K562 (cell line): ENCODE results near the gene XPNPEP3. TPM values are rescaled to one million over a fixed set of nuclear protein-coding genes. Genes with fewer than 3 reads are reported as not detected.

Experiments
- ARID3A ChIP-seq: IDR thresholded peaks from 2 replicates; pipeline ENCODE4 v1.6.1; 2012; ENCODE audit warnings: low read depth, low read length, improper control_type of control experiment, borderline replicate concordance
- BRD4 ChIP-seq: fragments of 200-600 bp; sonication (generic); IDR thresholded peaks from 2 replicates; pipeline ENCODE4 v1.6.1; 2017; ENCODE audit warnings: inconsistent platforms
- BRF1 ChIP-seq: IDR thresholded peaks from 3 replicates; pipeline ENCODE4 v1.6.1; 2011; ENCODE audit warnings: borderline replicate concordance, mild to moderate bottlenecking; ENCODE audit not compliant: insufficient read length; ENCODE audit errors: extremely low read depth
- CBX2 ChIP-seq: fragments of 200-600 bp; sonication (generic); IDR thresholded peaks from one replicate; pipeline ENCODE4 v1.6.1; 2012; ENCODE audit warnings: mild to moderate bottlenecking, low read length, inconsistent platforms; ENCODE audit not compliant: insufficient read depth, poor library complexity, severe bottlenecking
- CEBPZ ChIP-seq: fragments of 150-350 bp; IDR thresholded peaks from 2 replicates; pipeline ENCODE4 v1.6.1; 2014; ENCODE audit warnings: low read depth, mild to moderate bottlenecking, low read length, borderline replicate concordance
- E2F3 ChIP-seq: fragments of 250-450 bp; sonication (Bioruptor Pico); IDR thresholded peaks from 2 replicates; pipeline ENCODE4 v1.4.0; 2020; ENCODE audit warnings: mild to moderate bottlenecking
- EZH2 ChIP-seq: IDR thresholded peaks from 2 replicates; pipeline ENCODE4 v1.6.1; 2012; ENCODE audit warnings: low read depth, mild to moderate bottlenecking, inconsistent platforms, low read length, borderline replicate concordance
- FOSL1 ChIP-seq: fragments of 200-800 bp; sonication (Bioruptor generic); conservative IDR thresholded peaks from 2 replicates; pipeline ENCODE4 v1.6.1; 2016; ENCODE audit warnings: missing genetic modification characterization, missing compliant biosample characterization
- HNRNPLL ChIP-seq: fragments of 200-400 bp; formaldehyde crosslinking; IDR thresholded peaks from 2 replicates; pipeline ENCODE4 v1.6.1; 2017; ENCODE audit warnings: low read length, low read depth, mild to moderate bottlenecking; ENCODE audit not compliant: poor library complexity, severe bottlenecking
- IRF1 ChIP-seq: sonication (generic); formaldehyde crosslinking; IDR thresholded peaks from 2 replicates; pipeline ENCODE4 v1.8.0; 2022; ENCODE audit warnings: missing genetic modification reagents, mild to moderate bottlenecking, borderline replicate concordance
- MBD2 ChIP-seq: sonication (generic); IDR thresholded peaks from 2 replicates; pipeline ENCODE4 v1.6.1; 2016; ENCODE audit warnings: low read depth, borderline replicate concordance
- MCM2 ChIP-seq: fragments of 450-650 bp; IDR thresholded peaks from 2 replicates; pipeline ENCODE4 v1.6.1; 2017; ENCODE audit warnings: low read depth, mild to moderate bottlenecking
- MITF ChIP-seq: IDR thresholded peaks from 2 replicates; pipeline ENCODE4 v1.6.1; 2014; ENCODE audit warnings: antibody characterized with exemption
- NCOA4 ChIP-seq: fragments of 450-650 bp; IDR thresholded peaks from 2 replicates; pipeline ENCODE4 v1.6.1; 2018; ENCODE audit warnings: mild to moderate bottlenecking; ENCODE audit not compliant: partially characterized antibody
- NFXL1 ChIP-seq: fragments of 450-650 bp; formaldehyde crosslinking; IDR thresholded peaks from 2 replicates; pipeline ENCODE4 v1.4.0; 2021; ENCODE audit warnings: mild to moderate bottlenecking
- PML ChIP-seq: IDR thresholded peaks from 2 replicates; pipeline ENCODE4 v1.6.1; 2012; ENCODE audit warnings: low read length, inconsistent platforms
- THRB ChIP-seq: fragments of 450-650 bp; formaldehyde crosslinking; conservative IDR thresholded peaks from 2 replicates; pipeline ENCODE4 v1.4.0; 2022; ENCODE audit warnings: mild to moderate bottlenecking, missing genetic modification characterization
- ZNF740 ChIP-seq, 3 experiments: fragments of 200-800 bp in 1 of 3; sonication (Bioruptor generic) in 1 of 3; sonication (generic) in 1 of 3; formaldehyde crosslinking in 1 of 3; IDR thresholded peaks; 2 replicates each; pipeline versions ENCODE4 v1.6.1 to v1.8.0; 2016 to 2022; ENCODE audit warnings: mild to moderate bottlenecking in 2 of 3, missing compliant biosample characterization in 2 of 3, missing genetic modification characterization in 2 of 3, missing genetic modification reagents in 1 of 3
- polyA plus RNA-seq, 8 experiments: library from polyadenylated mRNA; depleted of rRNA in 4 of 8; stranded (reverse) in 5 of 8; unstranded in 3 of 8; fragments of >200 nt; fragmentation: Nextera tagmentation in 2 of 8; fragmentation: Illumina TruSeq in 1 of 8; extraction: Ambion mirVana in 2 of 8; extraction: Trizol in 1 of 8; gene quantifications; 2 replicates each; pipeline versions ENCODE4 v1.2.1 to v1.2.3, GENCODE V29; 2011 to 2014; ENCODE audit warnings: inconsistent platforms in 1 of 8, missing spikeins in 1 of 8
- total RNA-seq, 7 experiments: library from RNA; depleted of rRNA in 6 of 7; stranded (reverse); fragments of >200 nt in 6 of 7; fragmentation: Illumina TruSeq in 2 of 7; extraction: Trizol in 2 of 7; gene quantifications; 2 replicates each; pipeline versions ENCODE4 v1.2.1 to v1.2.3, GENCODE V29; 2011 to 2021; ENCODE audit warnings: low replicate concordance in 1 of 7

Gene XPNPEP3
- total and polyA plus RNA-seq, 9 of the 15 experiments (the other 6 are each of a cell fraction or from before 2014, with no cell fraction given) = 9.1 to 22.6 (median 15.6) TPM

- TF ChIP-seq CEBPZ (no peak), ZNF740 (CRISPR knock-in tag; IDR thresholded peaks at IDR 0.05) (no peak), ZNF740 (tag; IDR thresholded peaks at IDR 0.05) (peak in 1 of 2 experiments; percentile 100; a peak in 2 of 4 replicates), MITF (no peak), CBX2 (no peak), THRB (CRISPR knock-in tag) (peak; percentile 99), E2F3 (CRISPR knock-in tag) (peak; percentile 96), EZH2 (no peak), PML (peak; percentile 98), IRF1 (no peak), FOSL1 (tag) (peak; percentile 82), NFXL1 (CRISPR knock-in tag) (peak; percentile 99), MCM2 (no peak), NCOA4 (no peak), BRF1 (no peak), ARID3A (peak; percentile 74), MBD2 (peak; percentile 58; the same call in 1 of the 2 replicates), BRD4 (no peak), HNRNPLL (no peak)
Measured at GRCh38 chr22:40813912-40814315, 43.0 kb upstream of the XPNPEP3 start (continued).
